Activated CD8-positive, alpha-beta memory T cell treated with anti-CD3 and anti-CD28 coated beads, Interleukin-2, amount 10 ng/mL, durations not matched to agents 7 days and 5 days (primary cell): ENCODE measurements around the gene SLC9A9. TPM values are rescaled to one million over a fixed set of nuclear protein-coding genes. Genes with fewer than 3 reads are reported as not detected.

Source experiments
- ATAC-seq: fragments of 150-1000 bp; cut with Tn5 transposase; one replicate; pipeline ENCODE4 v1.10.0; 2021; ENCODE audit warnings: moderate library complexity
- CTCF ChIA-PET: fragments of 350-600 bp; sonication (Branson Sonifier 250); formaldehyde crosslinking; loops from one replicate; lab custom pipeline; 2021; ENCODE audit warnings: antibody characterized with exemption; lab: Charles Lee
- DNase-seq: peaks from one replicate; pipeline ENCODE4 v3.0.0-alpha.2; 2020
- H3K27ac Mint-ChIP-seq: one replicate; pipeline ENCODE4 v1.8.0; 2021; ENCODE audit warnings: mild to moderate bottlenecking, mixed read lengths
- H3K27me3 Mint-ChIP-seq: one replicate; pipeline ENCODE4 v1.8.0; 2021; ENCODE audit warnings: mixed read lengths
- H3K36me3 Mint-ChIP-seq: one replicate; pipeline ENCODE4 v1.8.0; 2021; ENCODE audit warnings: mild to moderate bottlenecking, mixed read lengths
- H3K4me1 Mint-ChIP-seq: one replicate; pipeline ENCODE4 v1.8.0; 2021; ENCODE audit warnings: mixed read lengths
- H3K4me3 Mint-ChIP-seq: one replicate; pipeline ENCODE4 v1.8.0; 2021; ENCODE audit warnings: mild to moderate bottlenecking, moderate library complexity, mixed read lengths
- H3K9me3 Mint-ChIP-seq: one replicate; pipeline ENCODE4 v1.8.0; 2022; ENCODE audit warnings: low read depth, mixed read lengths
- total RNA-seq, 2 experiments: library from RNA; stranded (reverse); gene quantifications; one replicate each; pipeline ENCODE4 v1.2.3, GENCODE V29; 2021

The SLC9A9 gene
- total RNA-seq, 2 experiments from 2014 or later = 6.8 to 10.8 TPM

GRCh38 chr3:143786219-143787191 lies 61.8 kb downstream of the SLC9A9 start:
- Mint-ChIP-seq H3K27me3 (no peaks in the 10 kb centered on the region), H3K4me1 (no peaks in the 10 kb centered on the region), H3K27ac (no peak overlapping the region), H3K36me3 (peaks cover 5% of the 10 kb centered on the region), H3K9me3 (peaks cover 4% of the 10 kb centered on the region), H3K4me3 (no peak overlapping the region)
- DNase-seq (no peak), ATAC-seq (no peak)
- CTCF ChIA-PET = no interaction called here

GRCh38 chr3:143784446-143784845 lies 63.8 kb downstream of the SLC9A9 start:
- no peak overlapping the region for H3K27ac Mint-ChIP-seq
- H3K4me1 Mint-ChIP-seq = no peaks in the 10 kb centered on the region
- no peak overlapping the region for H3K4me3 Mint-ChIP-seq
- no peaks in the 10 kb centered on the region for H3K27me3 Mint-ChIP-seq
- no peak for ATAC-seq
- DNase-seq = no peak
- H3K36me3 Mint-ChIP-seq = no peaks in the 10 kb centered on the region
- CTCF ChIA-PET = no interaction called here
- peaks cover 2% of the 10 kb centered on the region for H3K9me3 Mint-ChIP-seq

- H3K4me1 Mint-ChIP-seq = no peaks in the 10 kb centered on the region
- H3K27me3 Mint-ChIP-seq = no peaks in the 10 kb centered on the region
- H3K9me3 Mint-ChIP-seq = peaks cover 2% of the 10 kb centered on the region
- ATAC-seq (no peak), DNase-seq (no peak)
- H3K4me3 Mint-ChIP-seq = no peak overlapping the region
- no peaks in the 10 kb centered on the region for H3K36me3 Mint-ChIP-seq
- no peak overlapping the region for H3K27ac Mint-ChIP-seq
- CTCF ChIA-PET = no interaction called here
Measured at GRCh38 chr3:143783851-143784370, 64.4 kb downstream of the SLC9A9 start.

GRCh38 chr3:143775459-143775858 lies 72.8 kb downstream of the SLC9A9 start:
- ATAC-seq (peak; percentile 74), DNase-seq (no peak)
- H3K27ac Mint-ChIP-seq = no peak overlapping the region
- no peaks in the 10 kb centered on the region for H3K27me3 Mint-ChIP-seq
- no peaks in the 10 kb centered on the region for H3K9me3 Mint-ChIP-seq
- H3K4me1 Mint-ChIP-seq = peaks cover 1% of the 10 kb centered on the region
- H3K4me3 Mint-ChIP-seq = no peak overlapping the region
- CTCF ChIA-PET = interaction anchor here (0.8 to 1.2 kb wide), 6 partner anchors 10 to 654 kb away, joined by 3 to 4 read pairs (median 3); no protein-coding TSS in a partner anchor
- no peaks in the 10 kb centered on the region for H3K36me3 Mint-ChIP-seq

- Mint-ChIP-seq H3K36me3 (no peaks in the 10 kb centered on the region), H3K27me3 (no peaks in the 10 kb centered on the region), H3K4me1 (peaks cover 1% of the 10 kb centered on the region), H3K27ac (no peak overlapping the region), H3K4me3 (no peak overlapping the region), H3K9me3 (no peaks in the 10 kb centered on the region)
- ATAC-seq = no peak
- no peak for DNase-seq
- CTCF ChIA-PET = no interaction called here
Measured at GRCh38 chr3:143771939-143772338, 76.3 kb downstream of the SLC9A9 start.

- Mint-ChIP-seq H3K4me1 (peaks cover 1% of the 10 kb centered on the region), H3K27ac (no peak overlapping the region), H3K4me3 (no peak overlapping the region), H3K9me3 (no peaks in the 10 kb centered on the region), H3K36me3 (no peaks in the 10 kb centered on the region), H3K27me3 (no peaks in the 10 kb centered on the region)
- no peak for DNase-seq
- ATAC-seq = no peak
- CTCF ChIA-PET = no interaction called here
Measured at GRCh38 chr3:143771258-143771657, 77.0 kb downstream of the SLC9A9 start.

- CTCF ChIA-PET = no interaction called here
- no peak overlapping the region for H3K4me3 Mint-ChIP-seq
- DNase-seq = no peak
- H3K36me3 Mint-ChIP-seq = no peaks in the 10 kb centered on the region
- ATAC-seq = no peak
- no peaks in the 10 kb centered on the region for H3K27me3 Mint-ChIP-seq
- H3K27ac Mint-ChIP-seq = no peak overlapping the region
- no peaks in the 10 kb centered on the region for H3K9me3 Mint-ChIP-seq
- H3K4me1 Mint-ChIP-seq = no peaks in the 10 kb centered on the region
Measured at GRCh38 chr3:143770391-143770790, 77.9 kb downstream of the SLC9A9 start.

- CTCF ChIA-PET = no interaction called here
- H3K4me1 Mint-ChIP-seq = no peaks in the 10 kb centered on the region
- no peak for ATAC-seq
- H3K27ac Mint-ChIP-seq = no peak overlapping the region
- no peaks in the 10 kb centered on the region for H3K27me3 Mint-ChIP-seq
- no peak overlapping the region for H3K4me3 Mint-ChIP-seq
- H3K9me3 Mint-ChIP-seq = no peaks in the 10 kb centered on the region
- DNase-seq = no peak
- no peaks in the 10 kb centered on the region for H3K36me3 Mint-ChIP-seq
Measured at GRCh38 chr3:143769616-143770015, 78.7 kb downstream of the SLC9A9 start.

GRCh38 chr3:143764840-143765239 lies 83.4 kb downstream of the SLC9A9 start:
- Mint-ChIP-seq H3K36me3 (peaks cover 1% of the 10 kb centered on the region), H3K27ac (no peak overlapping the region), H3K9me3 (no peaks in the 10 kb centered on the region), H3K27me3 (peaks cover 2% of the 10 kb centered on the region), H3K4me1 (no peaks in the 10 kb centered on the region), H3K4me3 (no peak overlapping the region)
- DNase-seq = no peak
- CTCF ChIA-PET = no interaction called here
- ATAC-seq = no peak

- no peaks in the 10 kb centered on the region for H3K4me1 Mint-ChIP-seq
- no peak overlapping the region for H3K27ac Mint-ChIP-seq
- ATAC-seq = no peak
- peaks cover 2% of the 10 kb centered on the region for H3K27me3 Mint-ChIP-seq
- CTCF ChIA-PET = no interaction called here
- no peak overlapping the region for H3K4me3 Mint-ChIP-seq
- peaks cover 1% of the 10 kb centered on the region for H3K36me3 Mint-ChIP-seq
- no peak for DNase-seq
- H3K9me3 Mint-ChIP-seq = no peaks in the 10 kb centered on the region
Measured at GRCh38 chr3:143763564-143764162, 84.6 kb downstream of the SLC9A9 start.

- Mint-ChIP-seq H3K4me1 (peaks cover 9% of the 10 kb centered on the region), H3K9me3 (no peaks in the 10 kb centered on the region), H3K36me3 (peaks cover 1% of the 10 kb centered on the region), H3K4me3 (no peak overlapping the region), H3K27ac (no peak overlapping the region), H3K27me3 (peaks cover 2% of the 10 kb centered on the region)
- CTCF ChIA-PET = no interaction called here
- ATAC-seq (no peak), DNase-seq (no peak)
Measured at GRCh38 chr3:143757691-143758090, 90.6 kb downstream of the SLC9A9 start.

GRCh38 chr3:143755978-143756377 lies 92.3 kb downstream of the SLC9A9 start:
- Mint-ChIP-seq H3K27me3 (peaks cover 2% of the 10 kb centered on the region), H3K9me3 (no peaks in the 10 kb centered on the region), H3K4me3 (no peak overlapping the region), H3K4me1 (peaks cover 17% of the 10 kb centered on the region), H3K36me3 (peaks cover 1% of the 10 kb centered on the region), H3K27ac (no peak overlapping the region)
- no peak for DNase-seq
- CTCF ChIA-PET = no interaction called here
- no peak for ATAC-seq

- no peaks in the 10 kb centered on the region for H3K36me3 Mint-ChIP-seq
- H3K27ac Mint-ChIP-seq = no peak overlapping the region
- H3K4me3 Mint-ChIP-seq = no peak overlapping the region
- peaks cover 17% of the 10 kb centered on the region for H3K4me1 Mint-ChIP-seq
- H3K27me3 Mint-ChIP-seq = no peaks in the 10 kb centered on the region
- CTCF ChIA-PET = no interaction called here
- H3K9me3 Mint-ChIP-seq = no peaks in the 10 kb centered on the region
- DNase-seq (no peak), ATAC-seq (no peak)
Measured at GRCh38 chr3:143754090-143754489, 94.2 kb downstream of the SLC9A9 start.
